K562 (cell line): Measurements from ENCODE around the gene KLC1. TPM values are rescaled to one million over a fixed set of nuclear protein-coding genes. Genes with fewer than 3 reads are reported as not detected.

Experiments
- BCOR ChIP-seq: fragments of 450-650 bp; IDR thresholded peaks from 2 replicates; pipeline ENCODE4 v1.6.1; 2016
- CTCF ChIP-seq, 3 experiments: IDR thresholded peaks in 2 of 3; conservative IDR thresholded peaks in 1 of 3; 2 replicates each; pipeline ENCODE4 v1.5.1; 2011 to 2012; ENCODE audit warnings: low read length in 3 of 3, mild to moderate bottlenecking in 3 of 3, control low read depth in 2 of 3, improper control_type of control experiment in 1 of 3, inconsistent platforms in 1 of 3, low read depth in 1 of 3, mixed read lengths in 1 of 3, moderate library complexity in 1 of 3; ENCODE audit not compliant: insufficient read depth in 2 of 3
- ELF2 ChIP-seq: fragments of 250-450 bp; sonication (Bioruptor Pico); IDR thresholded peaks from 2 replicates; pipeline ENCODE4 v1.5.0; 2021; ENCODE audit warnings: mild to moderate bottlenecking
- FIP1L1 ChIP-seq: fragments of 200-400 bp; formaldehyde crosslinking; IDR thresholded peaks from 2 replicates; pipeline ENCODE4 v1.6.1; 2018; ENCODE audit warnings: mild to moderate bottlenecking, low read depth, low read length; ENCODE audit not compliant: poor library complexity, severe bottlenecking
- IRF1 ChIP-seq: sonication (generic); formaldehyde crosslinking; IDR thresholded peaks from 2 replicates; pipeline ENCODE4 v1.8.0; 2022; ENCODE audit warnings: missing genetic modification reagents, mild to moderate bottlenecking, borderline replicate concordance
- MITF ChIP-seq: IDR thresholded peaks from 2 replicates; pipeline ENCODE4 v1.6.1; 2014; ENCODE audit warnings: antibody characterized with exemption
- polyA plus RNA-seq, 8 experiments: library from polyadenylated mRNA; depleted of rRNA in 4 of 8; stranded (reverse) in 5 of 8; unstranded in 3 of 8; fragments of >200 nt; fragmentation: Nextera tagmentation in 2 of 8; fragmentation: Illumina TruSeq in 1 of 8; extraction: Ambion mirVana in 2 of 8; extraction: Trizol in 1 of 8; gene quantifications; 2 replicates each; pipeline versions ENCODE4 v1.2.1 to v1.2.3, GENCODE V29; 2011 to 2014; ENCODE audit warnings: inconsistent platforms in 1 of 8, missing spikeins in 1 of 8
- total RNA-seq, 7 experiments: library from RNA; depleted of rRNA in 6 of 7; stranded (reverse); fragments of >200 nt in 6 of 7; fragmentation: Illumina TruSeq in 2 of 7; extraction: Trizol in 2 of 7; gene quantifications; 2 replicates each; pipeline versions ENCODE4 v1.2.1 to v1.2.3, GENCODE V29; 2011 to 2021; ENCODE audit warnings: low replicate concordance in 1 of 7

The KLC1 gene
- total and polyA plus RNA-seq, 9 of the 15 experiments (the other 6 are each of a cell fraction or from before 2014, with no cell fraction given) = 4.9 to 134 (median 54.8) TPM

- TF ChIP-seq FIP1L1 (no peak), CTCF (IDR thresholded peaks at IDR 0.05 in 2 of 3, conservative IDR thresholded peaks at IDR 0.05 in 1 of 3; ENCODE audit: insufficient read depth in 2 of 3, low read depth in 1 of 3, low read length in 3 of 3) (no peak), BCOR (no peak), MITF (no peak), IRF1 (CRISPR knock-in tag) (no peak), ELF2 (CRISPR knock-in tag) (no peak)
Measured at GRCh38 chr14:103656031-103656755, 27.2 kb downstream of the KLC1 start (continued).
